WERI-Rb-1 (cell line): ENCODE data around the gene PHETA2.
"Not testable (repeated sequence)": the region's sequence is repeated elsewhere in the genome, so short reads cannot be mapped to it uniquely, and the experiment has no call there.

Experiments
- DNase-seq: peaks from one replicate; pipeline ENCODE4 v3.0.0-alpha.2; 2020
- H3K27ac ChIP-seq: fragments of 250-450 bp; sonication (Bioruptor Pico); 2 replicates; pipeline ENCODE4 v1.5.1; 2020; ENCODE audit warnings: mild to moderate bottlenecking, moderate library complexity
- H3K27me3 ChIP-seq: fragments of 250-450 bp; sonication (Bioruptor Pico); 2 replicates; pipeline ENCODE4 v1.5.1; 2021; ENCODE audit warnings: mild to moderate bottlenecking, low read depth, moderate library complexity; ENCODE audit not compliant: insufficient read depth, severe bottlenecking
- H3K36me3 ChIP-seq: fragments of 250-450 bp; sonication (Bioruptor Pico); 2 replicates; pipeline ENCODE4 v1.5.1; 2020; ENCODE audit warnings: mild to moderate bottlenecking, moderate library complexity
- H3K4me3 ChIP-seq: 2 replicates; pipeline ENCODE4 v1.5.1; 2011; ENCODE audit warnings: low read depth, mild to moderate bottlenecking, control low read depth, low read length
- H3K9me3 ChIP-seq: fragments of 250-450 bp; sonication (Bioruptor Pico); 2 replicates; pipeline ENCODE4 v1.5.1; 2021; ENCODE audit warnings: mild to moderate bottlenecking, moderate library complexity; ENCODE audit not compliant: severe bottlenecking
- TF ChIP-seq, protein P1 (sequence below): IDR thresholded peaks from 2 replicates; pipeline ENCODE4 v1.5.1; 2011; ENCODE audit warnings: low read depth, mild to moderate bottlenecking, control low read depth, inconsistent platforms, low read length

The PHETA2 gene

DNA sequence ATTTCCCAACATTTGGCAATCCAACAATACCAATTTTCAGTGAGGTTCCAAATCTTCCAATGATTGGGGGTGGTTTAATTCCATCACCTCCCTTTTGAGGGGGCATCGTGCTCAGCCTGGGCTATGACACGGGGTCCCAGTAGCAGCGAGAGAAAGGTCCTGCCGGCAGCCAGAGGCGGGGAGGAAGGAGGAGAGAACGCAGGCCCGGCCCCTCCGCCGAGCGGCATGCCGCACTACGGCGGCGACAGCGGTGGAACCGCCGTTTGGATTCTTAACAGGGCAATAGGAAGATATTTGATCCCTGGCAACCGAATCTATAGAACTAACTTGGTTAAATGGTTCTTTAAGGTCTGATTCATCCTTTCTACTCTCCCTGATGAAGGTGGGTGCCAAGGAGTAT, 34.8 kb downstream of the PHETA2 start:
- H3K36me3 ChIP-seq, result no peaks in the 10 kb centered on the region
- no peak overlapping the region for H3K27ac ChIP-seq
- no peaks in the 10 kb centered on the region for H3K27me3 ChIP-seq
- H3K4me3 ChIP-seq, result no peak overlapping the region
- TF ChIP-seq, protein P1, sequence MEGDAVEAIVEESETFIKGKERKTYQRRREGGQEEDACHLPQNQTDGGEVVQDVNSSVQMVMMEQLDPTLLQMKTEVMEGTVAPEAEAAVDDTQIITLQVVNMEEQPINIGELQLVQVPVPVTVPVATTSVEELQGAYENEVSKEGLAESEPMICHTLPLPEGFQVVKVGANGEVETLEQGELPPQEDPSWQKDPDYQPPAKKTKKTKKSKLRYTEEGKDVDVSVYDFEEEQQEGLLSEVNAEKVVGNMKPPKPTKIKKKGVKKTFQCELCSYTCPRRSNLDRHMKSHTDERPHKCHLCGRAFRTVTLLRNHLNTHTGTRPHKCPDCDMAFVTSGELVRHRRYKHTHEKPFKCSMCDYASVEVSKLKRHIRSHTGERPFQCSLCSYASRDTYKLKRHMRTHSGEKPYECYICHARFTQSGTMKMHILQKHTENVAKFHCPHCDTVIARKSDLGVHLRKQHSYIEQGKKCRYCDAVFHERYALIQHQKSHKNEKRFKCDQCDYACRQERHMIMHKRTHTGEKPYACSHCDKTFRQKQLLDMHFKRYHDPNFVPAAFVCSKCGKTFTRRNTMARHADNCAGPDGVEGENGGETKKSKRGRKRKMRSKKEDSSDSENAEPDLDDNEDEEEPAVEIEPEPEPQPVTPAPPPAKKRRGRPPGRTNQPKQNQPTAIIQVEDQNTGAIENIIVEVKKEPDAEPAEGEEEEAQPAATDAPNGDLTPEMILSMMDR, result no peak
- H3K9me3 ChIP-seq, result peaks cover 3% of the 10 kb centered on the region
- no peak for DNase-seq

DNA sequence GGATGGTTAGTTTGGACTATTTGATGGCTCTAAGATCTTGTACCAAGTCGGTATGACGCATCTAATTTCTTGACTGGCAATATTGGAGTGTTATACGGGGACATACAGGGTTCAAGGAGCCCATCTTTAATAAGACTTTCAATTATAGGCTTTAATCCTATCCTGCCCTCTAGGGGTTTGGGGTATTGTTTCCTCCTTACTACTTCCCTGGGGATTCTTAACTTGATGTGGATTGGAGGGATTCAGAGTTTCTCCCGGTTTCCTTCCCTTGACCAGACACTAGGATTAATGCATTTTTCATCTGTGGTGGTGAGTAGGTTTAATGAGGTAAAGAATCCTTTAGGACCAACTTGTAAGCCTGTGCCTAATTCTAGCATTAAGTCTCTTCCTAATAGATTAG, 37.8 kb downstream of the PHETA2 start:
- Histone ChIP-seq H3K9me3 (peaks cover 8% of the 10 kb centered on the region), H3K27me3 (no peaks in the 10 kb centered on the region), H3K36me3 (no peaks in the 10 kb centered on the region), H3K27ac (no peak overlapping the region), H3K4me3 (no peak overlapping the region)
- TF ChIP-seq, protein P1, result no peak
- no peak for DNase-seq

DNA sequence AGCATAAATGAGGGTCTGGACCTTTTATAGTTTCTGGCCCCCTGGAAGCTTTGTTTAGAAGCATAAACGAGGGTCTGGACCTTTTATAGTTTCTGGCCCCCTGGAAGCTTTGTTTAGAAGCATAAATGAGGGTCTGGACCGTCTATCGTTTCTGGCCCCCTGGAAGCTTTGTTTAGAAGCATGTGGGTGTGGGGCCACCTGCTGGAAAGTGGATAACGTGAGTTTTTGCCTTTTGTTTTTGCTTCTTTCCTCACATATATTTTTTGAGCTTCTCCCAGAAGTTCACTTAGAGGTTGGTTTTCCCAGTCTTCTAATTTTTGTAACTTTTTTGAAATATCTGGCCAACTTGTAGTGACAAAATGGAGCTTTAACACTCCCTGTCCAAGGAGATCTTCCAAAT, 38.7 kb downstream of the PHETA2 start:
- not testable (repeated sequence) for H3K27ac ChIP-seq, H3K27me3 ChIP-seq, H3K4me3 ChIP-seq, H3K36me3 ChIP-seq, H3K9me3 ChIP-seq
- TF ChIP-seq, protein P1, result peak; percentile 49; the same call in 1 of the 2 replicates
- DNase-seq, result peak; percentile 48

DNA sequence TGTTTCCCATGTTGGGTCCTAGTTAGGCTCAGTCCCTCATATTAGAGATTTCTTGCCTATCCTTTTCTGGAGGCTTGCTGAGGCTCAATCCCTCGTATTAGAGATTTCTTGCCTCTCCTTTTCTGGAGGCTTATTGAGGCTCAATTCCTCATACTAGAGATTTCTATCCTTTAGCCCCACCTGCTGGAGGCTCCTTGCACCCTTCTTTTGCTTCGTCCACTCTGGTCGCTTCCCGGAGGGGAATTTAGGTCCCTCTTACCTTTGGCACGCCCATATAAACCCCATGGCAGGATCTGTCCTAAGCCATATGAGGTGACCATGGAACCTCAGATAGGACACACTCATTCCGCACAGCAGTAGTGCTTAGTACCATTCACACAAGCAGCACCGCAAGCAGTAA, 40.7 kb downstream of the PHETA2 start:
- TF ChIP-seq, protein P1, result peak; percentile 57; the same call in 1 of the 2 replicates
- H3K27me3 ChIP-seq, result no peaks in the 10 kb centered on the region
- no peak overlapping the region for H3K4me3 ChIP-seq
- peaks cover 8% of the 10 kb centered on the region for H3K9me3 ChIP-seq
- H3K36me3 ChIP-seq, result no peaks in the 10 kb centered on the region
- DNase-seq, result peak; percentile 67
- H3K27ac ChIP-seq, result no peak overlapping the region

DNA sequence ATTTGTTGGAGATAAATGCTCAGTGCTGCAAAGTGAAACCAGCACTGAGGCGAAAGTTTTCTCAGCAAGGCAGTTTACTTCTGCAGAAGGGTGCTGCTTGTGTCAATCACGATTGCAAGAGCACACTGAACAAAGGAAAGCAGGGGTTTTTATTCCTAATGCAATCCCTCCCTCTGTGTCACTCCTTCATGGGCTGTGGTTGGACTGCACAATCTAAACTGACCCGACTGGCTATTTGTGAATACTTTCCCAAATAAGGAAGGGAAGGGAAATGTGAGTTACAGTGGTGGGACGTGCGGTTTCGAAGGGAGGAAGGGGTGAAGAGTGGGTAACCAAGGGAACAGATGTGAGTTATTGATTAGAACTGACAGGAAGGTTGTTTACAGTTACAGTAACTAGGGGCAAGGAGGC, 41.4 kb downstream of the PHETA2 start:
- not testable (repeated sequence) for H3K27ac ChIP-seq, H3K27me3 ChIP-seq, DNase-seq, H3K36me3 ChIP-seq, H3K4me3 ChIP-seq, H3K9me3 ChIP-seq

DNA sequence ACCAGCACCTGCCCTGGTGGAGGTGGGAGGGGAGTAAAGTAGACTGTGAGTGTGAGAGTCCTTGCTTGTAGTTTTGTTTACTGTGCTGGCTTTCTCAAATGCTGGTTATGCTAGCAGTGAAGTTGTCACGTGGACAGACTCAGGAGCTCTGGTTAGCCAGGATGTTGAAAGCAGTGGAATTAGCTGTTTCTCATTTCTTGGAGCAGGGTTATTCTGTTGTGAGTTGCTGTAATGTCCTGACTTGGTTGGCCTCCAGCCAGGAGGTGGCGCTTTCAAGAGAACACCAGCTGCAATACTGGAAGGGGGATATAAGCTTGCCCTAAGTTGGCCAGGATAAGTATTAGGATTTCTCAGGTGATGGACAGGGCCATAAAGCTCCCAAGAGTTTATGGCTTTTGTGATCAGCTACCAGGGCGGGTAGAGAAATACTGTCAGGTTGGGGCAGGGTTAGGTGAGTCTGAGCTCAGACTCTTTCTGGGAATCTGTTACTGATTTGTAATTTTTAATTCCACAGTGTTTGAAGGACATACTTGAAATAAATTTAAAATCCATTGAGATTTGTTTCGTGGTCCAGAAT, 42.9 kb downstream of the PHETA2 start:
- Histone ChIP-seq H3K4me3 (no peak overlapping the region), H3K27me3 (no peaks in the 10 kb centered on the region), H3K36me3 (no peaks in the 10 kb centered on the region), H3K9me3 (peaks cover 8% of the 10 kb centered on the region), H3K27ac (no peak overlapping the region)
- TF ChIP-seq, protein P1, result peak; percentile 64
- peak; percentile 67 for DNase-seq

DNA sequence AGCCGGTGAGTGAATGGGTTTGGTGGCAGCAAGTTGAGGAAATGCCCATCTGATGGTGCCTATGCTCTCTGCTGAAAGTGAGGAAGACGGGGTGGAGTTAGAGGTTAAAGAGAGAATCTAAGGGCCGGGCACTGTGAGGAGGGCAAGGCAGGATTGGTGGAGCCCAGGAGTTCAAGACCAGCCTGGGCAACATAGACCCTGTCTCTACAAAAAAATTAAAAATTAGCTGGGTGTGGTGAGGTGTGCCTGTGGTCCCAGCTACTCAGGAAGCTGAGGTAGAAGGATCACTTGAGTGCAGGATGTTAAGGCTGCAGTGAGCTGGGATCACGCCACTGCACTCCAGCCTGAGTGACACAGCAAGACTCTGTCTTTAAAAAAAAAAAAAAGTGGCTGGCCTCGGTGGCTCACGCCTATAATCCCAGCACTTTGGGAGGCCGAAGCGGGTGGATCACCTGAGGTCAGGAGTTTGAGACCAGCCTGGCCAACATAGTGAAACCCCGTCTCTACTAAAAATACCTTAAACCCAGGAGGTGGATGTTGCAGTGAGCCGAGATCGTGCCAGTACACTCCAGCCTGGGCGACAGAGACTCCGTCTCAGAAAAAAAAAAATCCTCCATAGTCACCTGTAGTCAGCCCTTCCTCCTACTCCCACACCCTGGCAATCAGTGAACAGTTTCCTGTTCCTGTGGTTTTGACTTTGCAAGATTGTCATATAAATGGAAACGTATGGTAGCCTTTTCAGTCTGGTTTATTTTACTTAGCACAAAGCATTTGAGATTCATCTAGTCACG, 46.4 kb downstream of the PHETA2 start:
- not testable (repeated sequence) for H3K36me3 ChIP-seq, H3K27ac ChIP-seq, DNase-seq, H3K4me3 ChIP-seq, H3K27me3 ChIP-seq, H3K9me3 ChIP-seq

DNA sequence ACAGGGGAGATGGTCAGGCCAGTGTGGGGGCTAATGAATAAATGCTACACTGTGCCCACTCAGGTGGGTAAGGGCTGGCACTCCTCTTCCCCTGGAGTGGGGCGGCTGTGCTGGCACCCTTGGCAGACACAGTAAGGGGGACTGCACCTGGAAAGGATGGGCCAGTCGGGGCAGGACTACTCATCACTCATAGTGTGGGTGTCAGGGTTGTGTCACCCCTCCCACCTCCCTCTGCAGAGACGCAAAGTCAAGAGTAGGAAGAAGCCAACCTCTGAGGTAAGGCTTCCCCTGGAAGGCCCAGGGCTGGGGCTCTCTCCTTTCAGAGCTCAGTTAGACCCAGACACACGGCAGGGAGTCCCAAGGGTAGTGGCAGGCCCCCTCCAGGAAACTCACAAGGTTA, 49.5 kb downstream of the PHETA2 start:
- not testable (repeated sequence) for H3K4me3 ChIP-seq, H3K9me3 ChIP-seq, H3K27ac ChIP-seq, H3K27me3 ChIP-seq, DNase-seq, H3K36me3 ChIP-seq
